Pancreas (tissue), 10 donors: ENCODE measurements around the gene FASN. TPM values are rescaled to one million over a fixed set of nuclear protein-coding genes. Genes with fewer than 3 reads are reported as not detected.

Source experiments
- ATAC-seq, 4 donors: fragments of 200-7000 bp; cut with Tn5 transposase; one replicate each; pipeline versions ENCODE4 v1.8.0 to v1.9.1; 2020; ENCODE audit warnings: mild to moderate bottlenecking in 4 of 4, moderate library complexity in 4 of 4
- DNase-seq, 6 donors: peaks; one replicate each; pipeline ENCODE4 v3.0.0-alpha.2; 2020
- FAIRE-seq: peaks from 2 replicates; lab custom pipeline; 2012; peaks lifted over from hg19 to GRCh38; lab: Jason Lieb, UNC
- H3K27ac ChIP-seq, 4 donors: fragments of 200-600 bp; sonication (generic); 1 replicate in 3 of 4; 2 replicates in 1 of 4; pipeline versions ENCODE4 v1.5.0 to v1.8.0; 2020
- H3K27me3 ChIP-seq, 4 donors: fragments of 200-600 bp; one replicate each; pipeline ENCODE4 v1.8.0; 2021
- H3K36me3 ChIP-seq, 3 donors: fragments of 200-600 bp; sonication (generic) in 1 of 3; one replicate each; pipeline versions ENCODE4 v1.5.0 to v1.8.0; 2020 to 2021
- H3K4me1 ChIP-seq, 3 donors: fragments of 200-600 bp; one replicate each; pipeline ENCODE4 v1.8.0; 2021
- H3K4me3 ChIP-seq, 4 donors: fragments of 200-600 bp; sonication (generic) in 2 of 4; one replicate each; pipeline versions ENCODE4 v1.5.0 to v1.8.0; 2020 to 2021
- H3K9me3 ChIP-seq, 4 donors: fragments of 200-600 bp; one replicate each; pipeline ENCODE4 v1.8.0; 2021
- CTCF ChIP-seq, 4 donors: fragments of 200-600 bp; sonication (generic) in 3 of 4; IDR thresholded peaks; one replicate each; pipeline versions ENCODE4 v1.5.0 to v1.8.0; 2021; ENCODE audit warnings: antibody characterized with exemption in 4 of 4
- WGBS, 2 donors: extraction: QIAGEN DNeasy Blood & Tissue Kit; methylation state at CpG; one replicate each; pipeline ENCODE4 v1.1.7; 2013; 5-methylcytosine and 5-hydroxymethylcytosine counted together
- intact Hi-C, 3 donors: fragments of 100-400 bp; cut with DNase I; formaldehyde crosslinking; loops; one replicate each; pipeline versions ENCODE4 v1.11.1 to v1.14.2; 2022
- polyA plus RNA-seq, 2 donors: library from polyadenylated mRNA; stranded (reverse); fragments of 200-250 nt; gene quantifications; one replicate each; pipeline ENCODE4 v1.2.3, GENCODE V29; 2013
- total RNA-seq, 6 donors: library from RNA; stranded (reverse); fragmentation: NEBNext Ultra II Directional in 4 of 6; extraction: Animal tissue kit (Norgen Biotek cat#: 25700) in 4 of 6; gene quantifications; one replicate each; pipeline versions ENCODE4 v1.2.1 to v1.2.4, GENCODE V29; 2021 to 2023
- donor health status: healthy with polysubstance abuse.
- donor health status: DM: no; HTN: no; CAD: no; lungs with moderate emphysema.
- donor health status: DM: no; HTN: no; CAD: no.
- donor health status: control.
- donor health status: control.
- donor health status: Bipolar disorder and iron deficiency.
- donor health status: DM: yes; HTN: yes; CAD: no.
- donor health status: DM: no; HTN: no; CAD: no.
- donor health status: DM: no; HTN: no; CAD: no.
- donor health status: DM: yes; HTN: yes; CAD: no.

FASN gene
- total and polyA plus RNA-seq, 8 donors: 12.4 to 69.4 (median 31.7) TPM

DNA sequence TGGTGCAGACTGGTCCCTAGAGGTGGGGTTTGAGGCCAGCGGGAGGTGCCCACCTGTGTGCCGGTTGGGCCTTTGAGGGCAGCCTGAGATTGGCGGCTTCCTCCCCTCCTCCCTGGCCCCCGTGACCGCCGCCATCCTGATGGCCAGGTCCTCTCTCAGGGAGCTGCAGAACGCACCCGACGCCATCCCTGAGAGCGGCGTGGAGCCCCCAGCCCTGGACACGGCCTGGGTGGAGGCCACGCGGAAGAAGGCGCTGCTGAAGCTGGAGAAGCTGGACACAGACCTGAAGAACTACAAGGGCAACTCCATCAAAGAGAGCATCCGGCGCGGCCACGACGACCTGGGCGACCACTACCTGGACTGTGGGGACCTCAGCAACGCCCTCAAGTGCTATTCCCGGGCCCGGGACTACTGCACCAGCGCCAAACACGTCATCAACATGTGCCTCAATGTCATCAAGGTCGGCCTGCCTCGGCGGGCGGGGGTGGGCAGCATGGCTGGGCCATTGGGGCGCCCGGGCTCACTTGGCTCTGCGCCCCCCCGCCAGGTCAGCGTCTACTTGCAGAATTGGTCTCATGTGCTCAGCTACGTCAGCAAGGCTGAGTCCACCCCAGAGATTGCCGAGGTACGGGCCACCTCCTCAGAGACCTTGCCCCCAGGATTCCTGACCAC is 43.5 kb downstream of the FASN start:
- Histone ChIP-seq H3K27me3 (no peaks in the 10 kb centered on the region), H3K36me3 (peaks cover 0 to 26% (median 8%) of the 10 kb centered on the region in 3 donors), H3K4me1 (peaks cover 0 to 11% (median 0%) of the 10 kb centered on the region in 3 donors), H3K27ac (no peak overlapping the region), H3K4me3 (no peak overlapping the region), H3K9me3 (no peaks in the 10 kb centered on the region)
- intact Hi-C loops: no loop called here
- ATAC-seq: no peak
- 86 to 88% methylated on average over 34 to 38 of the region's 38 CpGs for WGBS, 2 donors
- peak in 4 of 6 donors; percentile 5 to 62 (median 26) for DNase-seq
- TF ChIP-seq CTCF (IDR thresholded peaks at IDR 0.05): no peak
- no peak for FAIRE-seq

GRCh38 chr17:82053556-82054263 is 44.3 kb downstream of the FASN start:
- DNase-seq (peak in 3 of 6 donors; percentile 16 to 77 (median 34)), ATAC-seq (no peak), FAIRE-seq (no peak)
- no peaks in the 10 kb centered on the region for H3K9me3 ChIP-seq
- intact Hi-C loops: no loop called here
- no peak overlapping the region for H3K4me3 ChIP-seq
- H3K27me3 ChIP-seq: no peaks in the 10 kb centered on the region
- H3K4me1 ChIP-seq: peaks cover 0 to 11% (median 0%) of the 10 kb centered on the region in 3 donors
- H3K36me3 ChIP-seq: peaks cover 0 to 24% (median 8%) of the 10 kb centered on the region in 3 donors
- no peak for TF ChIP-seq CTCF (IDR thresholded peaks at IDR 0.05)
- no peak overlapping the region for H3K27ac ChIP-seq
- 92 to 94% methylated on average over 26 to 28 of the region's 28 CpGs for WGBS, 2 donors

GRCh38 chr17:82053130-82053529 is 44.9 kb downstream of the FASN start:
- TF ChIP-seq CTCF (IDR thresholded peaks at IDR 0.05): no peak
- peak in 3 of 6 donors; percentile 22 to 57 (median 27) for DNase-seq
- no peak overlapping the region for H3K27ac ChIP-seq
- peak overlapping the region in 2 of 4 donors; percentile 68 to 92 for H3K4me3 ChIP-seq
- intact Hi-C loops: no loop called here
- no peak for ATAC-seq
- 69 to 78% methylated on average over 17 to 19 of the region's 19 CpGs for WGBS, 2 donors
- H3K9me3 ChIP-seq: no peaks in the 10 kb centered on the region
- H3K36me3 ChIP-seq: peaks cover 0 to 20% (median 8%) of the 10 kb centered on the region in 3 donors
- FAIRE-seq: no peak
- no peaks in the 10 kb centered on the region for H3K27me3 ChIP-seq
- peaks cover 0 to 11% (median 0%) of the 10 kb centered on the region in 3 donors for H3K4me1 ChIP-seq

- DNase-seq: peak in 1 of 6 donors; percentile 75
- FAIRE-seq: no peak
Observed at GRCh38 chr17:82052638-82053059, 45.4 kb downstream of the FASN start.

More at GRCh38 chr17:82052638-82053059, 45.4 kb downstream of the FASN start:
- Histone ChIP-seq H3K27ac (no peak overlapping the region), H3K36me3 (peaks cover 0 to 20% (median 8%) of the 10 kb centered on the region in 3 donors), H3K27me3 (no peaks in the 10 kb centered on the region), H3K9me3 (no peaks in the 10 kb centered on the region), H3K4me3 (peak overlapping the region; percentile 63 to 92 (median 74)), H3K4me1 (peaks cover 0 to 11% (median 0%) of the 10 kb centered on the region in 3 donors)
- intact Hi-C loops: no loop called here
- no peak for TF ChIP-seq CTCF (IDR thresholded peaks at IDR 0.05)
- WGBS, 2 donors: 15 to 16% methylated on average over 14 to 19 of the region's 19 CpGs
- ATAC-seq: no peak
